G401 (cell line): ENCODE results near the gene GSE1. TPM values are rescaled to one million over a fixed set of nuclear protein-coding genes. Genes with fewer than 3 reads are reported as not detected.

ENCODE experiments used
- DNase-seq: peaks from one replicate; pipeline ENCODE4 v3.0.0-alpha.2; 2015; ENCODE audit warnings: low spot score
- in situ Hi-C: cut with HindIII; loops from 2 replicates; pipeline ENCODE4 v1.10.0; 2016; ENCODE audit warnings: low sequenced_read_pairs, mixed read lengths
- total RNA-seq: library from RNA; depleted of rRNA; stranded (reverse); fragments of >200 nt; shearing (Covaris generic); gene quantifications from 2 replicates; pipeline ENCODE4 v1.2.3, GENCODE V29; 2014

GSE1 gene
- total RNA-seq, 1 experiment from 2014 or later, result 35.6 TPM

GRCh38 chr16:85650844-85651628, 37.9 kb downstream of the GSE1 start:
- peak; percentile 36 for DNase-seq
- in situ Hi-C loops, result no loop called here

DNA sequence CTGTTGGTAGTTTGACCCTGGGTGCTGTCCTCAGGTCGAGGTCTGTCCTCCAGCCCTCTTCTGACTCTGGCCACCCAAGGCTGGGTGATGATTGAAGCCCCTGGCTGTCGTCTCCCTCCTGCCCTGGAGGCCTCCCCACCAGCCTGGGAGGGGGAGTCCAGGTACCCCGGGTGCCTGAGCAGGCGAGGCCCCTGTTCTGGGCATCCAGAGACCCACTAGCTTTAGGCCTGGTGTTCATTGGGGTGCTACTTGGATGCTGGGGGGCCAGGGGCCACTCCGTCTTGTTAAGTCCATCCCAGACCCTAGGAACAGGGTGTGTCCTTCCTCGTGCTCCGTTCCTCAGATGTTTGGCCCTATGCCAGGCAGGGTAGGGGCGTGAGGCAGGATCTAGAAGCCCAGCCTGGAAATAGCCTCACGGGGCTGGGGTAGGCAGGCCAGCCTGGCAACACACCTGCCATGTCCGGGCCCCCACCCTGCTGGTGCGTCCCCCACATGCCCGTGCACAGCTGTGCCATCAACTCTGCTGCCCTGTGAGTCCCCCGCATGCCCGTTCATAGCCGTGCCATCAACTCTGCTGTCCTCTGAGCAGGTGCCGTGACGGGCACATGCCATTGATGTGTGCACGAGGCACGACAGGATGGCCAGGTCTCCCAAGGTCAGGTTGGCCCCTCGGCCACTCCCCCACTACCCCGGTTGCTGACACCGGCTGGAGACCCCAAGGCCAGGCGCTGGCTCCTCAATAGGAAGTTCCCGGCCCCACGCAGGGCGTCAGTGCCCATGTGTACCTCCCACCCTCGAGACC, 38.7 kb downstream of the GSE1 start:
- in situ Hi-C loops, result no loop called here
- no peak for DNase-seq

DNA sequence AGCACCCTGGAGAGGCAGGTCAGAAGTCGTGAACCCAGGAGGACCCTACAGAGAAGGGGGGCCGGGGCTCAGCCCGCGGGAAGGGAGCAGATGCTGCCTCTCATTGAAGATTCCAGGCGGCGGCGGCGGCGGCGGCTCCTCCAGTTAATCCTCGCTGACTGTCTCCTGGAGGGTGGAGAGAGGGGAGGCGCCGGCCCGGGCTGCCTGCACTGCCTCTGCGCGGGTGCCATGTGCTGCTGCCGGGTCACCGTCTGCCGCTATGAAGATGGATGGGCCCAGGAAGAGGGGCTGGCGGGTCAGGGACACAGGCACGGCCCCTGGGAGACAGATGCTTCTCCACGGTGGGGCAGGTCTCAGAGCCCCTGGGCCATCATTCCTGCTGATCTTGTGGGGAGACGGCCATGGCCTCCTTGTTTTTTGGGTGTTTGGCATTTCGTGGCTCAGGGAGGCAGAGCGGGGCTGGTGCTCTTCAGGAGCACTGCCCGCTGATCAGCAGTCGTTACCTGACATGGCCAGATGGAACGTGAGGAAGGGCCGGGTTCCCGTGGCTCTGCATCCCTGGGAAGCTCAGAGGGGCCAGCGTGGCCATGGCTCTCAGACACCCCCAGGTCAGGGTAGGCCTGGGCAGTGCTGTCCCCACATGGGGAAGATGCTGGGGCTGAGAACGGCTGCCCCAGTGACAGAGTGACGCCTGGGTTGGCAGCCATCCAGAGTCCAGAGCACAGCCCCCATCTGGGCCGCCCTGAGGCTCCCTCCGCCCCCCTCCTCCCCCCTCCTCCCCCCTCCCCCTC, 39.5 kb downstream of the GSE1 start:
- peak; percentile 65 for DNase-seq
- in situ Hi-C loops, result no loop called here

DNA sequence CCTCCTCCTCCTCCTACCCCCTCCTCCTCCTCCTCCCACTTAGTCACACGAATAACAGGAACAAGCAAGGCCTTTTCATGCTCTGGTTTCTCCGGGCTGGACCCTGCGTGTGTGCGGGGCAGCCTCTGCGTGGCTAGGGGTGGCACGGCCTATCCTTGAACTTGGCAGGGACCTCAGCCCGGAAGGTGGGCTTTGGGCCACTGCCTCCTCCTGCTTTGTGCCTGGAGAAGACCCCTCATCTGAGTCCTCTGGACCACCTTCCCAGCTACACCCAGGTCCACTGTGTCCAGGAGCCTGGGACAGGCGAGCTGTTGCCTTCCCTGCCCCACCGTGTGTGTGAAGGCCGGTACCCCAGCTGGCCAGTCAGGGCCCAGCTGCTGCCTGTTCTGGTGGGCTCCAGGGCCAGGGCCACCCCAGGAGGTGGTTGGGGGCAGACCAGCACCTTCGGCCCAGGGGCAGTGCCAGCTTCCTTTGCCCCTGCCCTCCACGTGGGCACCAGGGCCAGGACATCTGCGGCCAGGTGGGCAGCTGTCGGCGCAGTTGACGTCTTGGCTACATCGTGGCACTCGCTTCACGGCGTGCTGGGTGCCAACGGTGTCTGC, 40.3 kb downstream of the GSE1 start:
- DNase-seq, result no peak
- in situ Hi-C loops, result no loop called here

DNA sequence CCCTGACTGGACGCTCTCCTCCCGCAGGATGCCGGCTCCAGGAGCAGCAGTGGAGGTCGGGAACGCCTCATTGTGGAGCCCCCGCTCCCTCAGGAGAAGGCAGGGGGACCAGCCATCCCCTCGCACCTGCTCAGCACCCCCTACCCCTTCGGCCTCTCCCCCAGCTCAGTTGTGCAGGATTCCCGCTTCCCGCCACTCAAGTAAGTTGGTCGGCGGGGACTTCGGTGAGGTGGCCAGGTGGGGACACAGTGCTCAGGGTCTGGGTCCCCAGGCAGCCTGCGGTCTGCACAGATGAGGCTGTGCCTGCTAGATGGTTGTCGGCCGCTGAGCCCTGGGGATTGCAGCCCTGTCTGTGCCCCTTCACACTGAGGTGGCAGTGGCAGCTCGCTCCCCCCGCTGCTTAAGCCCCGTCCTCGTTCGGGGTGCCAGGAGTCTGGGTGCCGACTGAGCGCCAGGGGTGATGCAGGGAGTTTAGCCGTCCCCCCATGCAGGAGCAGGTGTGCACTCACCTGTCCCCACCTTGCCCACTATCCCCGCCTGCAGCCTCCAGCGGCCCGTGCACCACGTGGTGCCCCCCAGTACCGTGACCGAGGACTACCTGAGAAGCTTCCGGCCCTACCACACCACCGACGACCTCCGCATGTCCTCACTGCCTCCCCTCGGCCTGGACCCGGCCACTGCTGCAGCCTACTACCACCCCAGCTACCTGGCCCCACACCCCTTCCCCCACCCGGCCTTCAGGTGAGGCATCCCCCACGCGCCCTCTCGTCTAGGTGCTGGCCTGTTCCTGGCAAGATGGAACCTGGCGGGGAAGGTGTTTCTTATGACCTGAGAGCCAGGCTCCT, 41.4 kb downstream of the GSE1 start:
- in situ Hi-C loops, result no loop called here
- DNase-seq, result no peak

DNA sequence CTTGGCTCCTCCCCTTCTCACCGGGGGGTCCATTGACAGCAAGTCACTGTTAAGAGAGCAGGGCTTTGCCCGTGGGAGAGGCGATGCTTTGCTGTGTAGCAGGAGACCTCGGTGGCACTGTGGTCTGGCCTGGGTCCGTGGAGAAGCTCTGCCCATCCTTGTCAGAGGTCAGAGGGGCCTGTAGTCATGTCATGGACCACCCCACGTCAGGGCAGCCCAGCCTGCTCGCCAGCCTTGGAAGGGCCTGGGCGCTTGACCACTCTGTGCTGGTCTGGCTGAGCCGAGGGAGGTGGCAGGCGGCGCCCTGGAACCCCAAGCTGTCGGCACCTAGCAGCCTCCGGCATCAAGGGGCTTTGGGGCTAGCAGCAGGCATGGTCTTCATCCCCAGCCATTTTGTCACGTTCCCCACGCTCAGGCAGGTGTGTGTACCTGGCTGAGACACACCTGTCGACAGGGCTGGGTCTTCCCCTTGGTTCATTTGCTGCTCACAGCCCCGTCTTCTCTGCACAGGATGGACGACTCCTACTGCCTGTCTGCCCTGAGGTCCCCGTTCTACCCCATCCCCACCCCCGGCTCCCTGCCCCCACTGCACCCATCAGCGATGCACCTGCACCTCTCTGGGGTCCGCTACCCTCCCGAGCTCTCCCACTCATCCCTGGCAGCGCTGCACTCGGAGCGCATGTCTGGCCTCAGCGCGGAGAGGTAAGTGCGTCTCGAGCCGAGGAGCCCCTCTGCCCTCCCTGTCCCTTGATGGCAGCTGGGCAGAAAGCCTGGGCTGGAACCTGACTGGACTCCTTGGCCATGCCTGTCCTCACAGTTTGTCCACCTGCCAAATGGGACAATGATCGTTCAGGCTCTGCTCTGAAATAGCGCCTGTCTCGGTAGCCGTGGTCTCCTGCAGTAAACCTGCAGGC, 42.4 kb downstream of the GSE1 start:
- in situ Hi-C loops, result no loop called here
- DNase-seq, result no peak

GRCh38 chr16:85656351-85657266, 43.5 kb downstream of the GSE1 start:
- in situ Hi-C loops, result no loop called here
- peak; percentile 59 for DNase-seq

GRCh38 chr16:85657267-85657650, 44.1 kb downstream of the GSE1 start:
- DNase-seq, result no peak
- in situ Hi-C loops, result no loop called here

GRCh38 chr16:85657996-85658395, 44.9 kb downstream of the GSE1 start:
- DNase-seq, result no peak
- in situ Hi-C loops, result no loop called here

- DNase-seq, result no peak
- in situ Hi-C loops, result no loop called here
These were observed 45.6 kb downstream of the GSE1 start for GRCh38 chr16:85658504-85659326.

DNA sequence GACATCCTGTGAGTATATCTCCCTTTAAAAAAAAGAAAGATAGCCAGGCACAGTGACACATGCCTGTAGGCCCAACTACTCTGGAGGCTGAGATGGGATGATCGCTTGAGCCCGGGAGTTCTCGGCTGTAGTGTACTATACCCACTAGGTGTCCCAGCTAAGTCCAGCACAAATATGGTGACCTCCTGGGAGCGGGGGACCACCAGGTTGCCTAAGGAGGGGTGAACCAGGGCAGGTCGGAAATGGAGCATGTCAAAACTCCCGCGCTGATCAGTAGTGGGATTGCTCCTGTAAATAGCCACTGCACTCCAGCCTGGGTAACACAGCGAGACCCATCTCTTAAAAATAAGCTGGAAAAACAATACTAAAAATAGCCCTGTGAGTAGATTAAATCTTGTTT, 46.2 kb downstream of the GSE1 start:
- DNase-seq, result no peak
- in situ Hi-C loops, result no loop called here

DNA sequence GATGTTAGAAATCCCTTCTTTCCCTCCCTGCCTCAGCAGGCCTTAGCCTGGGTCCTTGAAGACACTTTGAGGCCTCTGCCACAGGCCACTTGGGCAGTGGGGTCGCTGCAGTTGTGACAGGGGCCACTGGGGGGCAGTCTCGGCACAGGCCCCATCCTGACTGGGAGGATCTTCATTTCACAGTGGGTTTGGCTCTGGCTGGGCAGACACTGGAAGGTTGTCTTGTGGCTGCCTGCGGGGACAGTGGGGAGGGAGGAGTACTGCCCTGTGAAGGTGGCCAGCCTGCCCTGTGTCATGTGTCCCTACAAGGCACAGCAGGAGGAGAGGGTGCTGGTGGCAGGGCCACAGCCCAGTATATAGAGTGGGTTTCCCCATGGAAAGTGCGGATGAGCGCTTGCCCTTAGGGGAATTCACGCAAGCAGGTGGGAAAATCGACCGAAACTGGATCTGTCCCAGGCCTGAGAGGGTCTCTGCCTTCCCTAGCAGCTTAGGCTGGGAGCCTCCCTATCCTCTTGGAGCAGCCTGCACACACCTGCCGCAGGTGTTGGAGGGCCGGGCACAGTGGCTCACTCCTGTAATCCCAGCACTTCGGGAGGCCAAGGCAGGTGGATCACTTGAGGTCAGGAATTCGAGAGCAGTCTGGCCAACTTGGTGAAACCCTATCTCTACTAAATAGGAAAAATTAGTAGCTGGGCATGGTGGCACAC, 46.8 kb downstream of the GSE1 start:
- peak; percentile 67 for DNase-seq
- in situ Hi-C loops, result no loop called here

DNA sequence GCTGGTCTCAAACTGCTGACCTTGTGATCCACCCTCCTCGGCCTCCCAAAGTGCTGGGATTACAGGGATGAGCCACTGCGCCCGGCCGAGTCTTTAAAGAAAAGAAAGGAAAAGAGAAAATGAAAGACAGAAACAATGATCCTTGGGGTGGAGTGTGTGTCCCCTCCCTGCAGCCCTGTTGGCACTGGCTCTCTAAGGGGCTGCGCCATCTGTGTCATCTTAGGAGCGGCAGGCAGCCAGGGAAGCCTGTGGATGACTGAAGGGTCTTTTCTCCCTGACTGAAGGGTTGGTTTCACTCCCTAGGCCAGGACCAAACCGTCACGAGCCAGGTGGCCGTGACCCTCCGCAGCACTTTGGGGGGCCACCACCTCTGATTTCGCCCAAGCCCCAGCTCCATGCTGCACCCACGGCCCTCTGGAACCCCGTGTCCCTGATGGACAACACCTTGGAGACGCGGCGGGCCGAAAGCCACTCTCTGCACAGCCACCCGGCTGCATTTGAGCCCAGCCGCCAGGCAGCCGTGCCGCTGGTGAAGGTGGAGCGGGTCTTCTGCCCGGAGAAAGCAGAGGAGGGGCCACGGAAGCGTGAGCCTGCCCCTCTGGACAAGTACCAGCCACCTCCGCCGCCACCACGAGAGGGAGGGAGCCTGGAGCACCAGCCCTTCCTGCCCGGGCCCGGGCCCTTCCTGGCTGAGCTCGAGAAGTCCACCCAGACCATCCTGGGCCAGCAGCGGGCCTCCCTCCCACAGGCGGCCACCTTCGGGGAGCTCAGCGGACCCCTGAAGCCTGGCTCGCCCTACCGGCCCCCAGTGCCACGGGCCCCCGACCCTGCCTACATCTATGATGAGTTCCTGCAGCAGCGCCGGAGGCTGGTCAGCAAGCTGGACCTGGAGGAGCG, 48.0 kb downstream of the GSE1 start:
- in situ Hi-C loops, result no loop called here

GRCh38 chr16:85661740-85662481, 48.8 kb downstream of the GSE1 start:
- no peak for DNase-seq
- in situ Hi-C loops, result no loop called here

More for the DNA sequence above, 48.0 kb downstream of the GSE1 start:
- no peak for DNase-seq
